Measurements from ENCODE around the gene TUBGCP3.

The TUBGCP3 gene

GRCh38 chr13:112615391-112615790 lies 27.4 kb upstream of the TUBGCP3 start:
- no peak for DNase-seq

- no peak for DNase-seq
Observed at GRCh38 chr13:112614835-112615234, 26.9 kb upstream of the TUBGCP3 start.

- DNase-seq: no peak
Observed at GRCh38 chr13:112608212-112608611, 20.3 kb upstream of the TUBGCP3 start.

- DNase-seq: peak; percentile 95
Observed at GRCh38 chr13:112606109-112607001, 18.4 kb upstream of the TUBGCP3 start.

GRCh38 chr13:112605531-112605990 lies 17.6 kb upstream of the TUBGCP3 start:
- no peak for DNase-seq

GRCh38 chr13:112603641-112604225 lies 15.8 kb upstream of the TUBGCP3 start:
- no peak for DNase-seq

- DNase-seq: no peak
Observed at GRCh38 chr13:112602189-112602588, 14.2 kb upstream of the TUBGCP3 start.

GRCh38 chr13:112601371-112601770 lies 13.4 kb upstream of the TUBGCP3 start:
- no peak for DNase-seq

- DNase-seq: no peak
Observed at GRCh38 chr13:112596235-112596634, 8.3 kb upstream of the TUBGCP3 start.

- no peak for DNase-seq
Observed at GRCh38 chr13:112592647-112593046, 4.7 kb upstream of the TUBGCP3 start.

- DNase-seq: no peak
Observed at GRCh38 chr13:112592181-112592580, 4.2 kb upstream of the TUBGCP3 start.

GRCh38 chr13:112588490-112589297 lies 741 bp upstream of the TUBGCP3 start:
- no peak for DNase-seq

- peak; percentile 91 for DNase-seq
Observed at GRCh38 chr13:112587212-112587763, 665 bp downstream of the TUBGCP3 start.

GRCh38 chr13:112586334-112586960 lies 1.5 kb downstream of the TUBGCP3 start:
- peak; percentile 48 for DNase-seq

- peak; percentile 87 for DNase-seq
Observed at GRCh38 chr13:112583592-112584277, 4.2 kb downstream of the TUBGCP3 start.

GRCh38 chr13:112582263-112582662 lies 5.7 kb downstream of the TUBGCP3 start:
- DNase-seq: peak; percentile 38

- DNase-seq: no peak
Observed at GRCh38 chr13:112580912-112581311, 7.0 kb downstream of the TUBGCP3 start.

GRCh38 chr13:112580211-112580610 lies 7.7 kb downstream of the TUBGCP3 start:
- DNase-seq: no peak

- DNase-seq: no peak
Observed at GRCh38 chr13:112579310-112579843, 8.6 kb downstream of the TUBGCP3 start.

GRCh38 chr13:112576768-112577167 lies 11.2 kb downstream of the TUBGCP3 start:
- DNase-seq: no peak

- no peak for DNase-seq
Observed at GRCh38 chr13:112576191-112576590, 11.8 kb downstream of the TUBGCP3 start.

GRCh38 chr13:112575675-112576074 lies 12.3 kb downstream of the TUBGCP3 start:
- no peak for DNase-seq
